Lower leg skin (tissue), 3 donors: ENCODE data around the gene METRNL.

Source experiments
- POLR2A ChIP-seq, 2 donors: fragments of 450-650 bp; IDR thresholded peaks; one replicate each; pipeline ENCODE4 v1.6.1; 2016 to 2017; ENCODE audit warnings: antibody characterized with exemption in 2 of 2, mild to moderate bottlenecking in 1 of 2, moderate library complexity in 1 of 2
- TF ChIP-seq, protein P1 (sequence below), 3 donors: fragments of 450-650 bp; IDR thresholded peaks; one replicate each; pipeline ENCODE4 v1.5.1; 2016; ENCODE audit warnings: antibody characterized with exemption in 3 of 3, mild to moderate bottlenecking in 3 of 3, moderate library complexity in 2 of 3

DNA sequence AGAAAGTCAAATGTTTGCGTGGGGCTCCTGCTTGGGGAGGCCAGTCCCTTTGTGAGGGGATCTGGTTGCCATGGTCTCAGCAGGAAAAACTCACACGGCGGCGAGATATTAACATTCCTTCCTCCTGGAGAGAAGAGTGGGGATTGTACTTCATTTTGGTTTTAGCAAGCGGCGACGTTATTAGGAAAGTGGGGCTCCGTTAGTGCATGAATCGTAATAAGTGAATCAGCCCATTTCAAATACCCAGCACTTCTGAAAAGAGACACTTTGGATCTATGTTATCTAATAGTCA is 41.6 kb upstream of the METRNL start:
- TF ChIP-seq, protein P1, sequence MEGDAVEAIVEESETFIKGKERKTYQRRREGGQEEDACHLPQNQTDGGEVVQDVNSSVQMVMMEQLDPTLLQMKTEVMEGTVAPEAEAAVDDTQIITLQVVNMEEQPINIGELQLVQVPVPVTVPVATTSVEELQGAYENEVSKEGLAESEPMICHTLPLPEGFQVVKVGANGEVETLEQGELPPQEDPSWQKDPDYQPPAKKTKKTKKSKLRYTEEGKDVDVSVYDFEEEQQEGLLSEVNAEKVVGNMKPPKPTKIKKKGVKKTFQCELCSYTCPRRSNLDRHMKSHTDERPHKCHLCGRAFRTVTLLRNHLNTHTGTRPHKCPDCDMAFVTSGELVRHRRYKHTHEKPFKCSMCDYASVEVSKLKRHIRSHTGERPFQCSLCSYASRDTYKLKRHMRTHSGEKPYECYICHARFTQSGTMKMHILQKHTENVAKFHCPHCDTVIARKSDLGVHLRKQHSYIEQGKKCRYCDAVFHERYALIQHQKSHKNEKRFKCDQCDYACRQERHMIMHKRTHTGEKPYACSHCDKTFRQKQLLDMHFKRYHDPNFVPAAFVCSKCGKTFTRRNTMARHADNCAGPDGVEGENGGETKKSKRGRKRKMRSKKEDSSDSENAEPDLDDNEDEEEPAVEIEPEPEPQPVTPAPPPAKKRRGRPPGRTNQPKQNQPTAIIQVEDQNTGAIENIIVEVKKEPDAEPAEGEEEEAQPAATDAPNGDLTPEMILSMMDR (IDR thresholded peaks at IDR 0.05) = no peak
- no peak for TF ChIP-seq POLR2A (IDR thresholded peaks at IDR 0.05)
